Psoas muscle (tissue), 8 donors: ENCODE results near the gene UCK2. TPM values are rescaled to one million over a fixed set of nuclear protein-coding genes. Genes with fewer than 3 reads are reported as not detected.

Experiments
- ATAC-seq, 4 donors: fragments of 200-7000 bp; cut with Tn5 transposase; one replicate each; pipeline ENCODE4 v1.9.1; 2020; ENCODE audit warnings: moderate library complexity in 3 of 4, mild to moderate bottlenecking in 2 of 4
- DNase-seq, 2 donors: peaks; one replicate each; pipeline ENCODE4 v3.0.0-alpha.2; 2020
- H3K27ac ChIP-seq: fragments of 200-600 bp; one replicate; pipeline ENCODE4 v1.8.0; 2022
- H3K27me3 ChIP-seq, 3 donors: fragments of 200-600 bp in 1 of 3; one replicate each; pipeline versions ENCODE4 v1.6.1 to v1.8.0; 2013 to 2022; ENCODE audit warnings: low read length in 2 of 3, mild to moderate bottlenecking in 2 of 3, moderate library complexity in 1 of 3; ENCODE audit not compliant: insufficient read depth in 3 of 3
- H3K36me3 ChIP-seq, 2 donors: fragments of 200-600 bp in 1 of 2; one replicate each; pipeline versions ENCODE4 v1.6.1 to v1.8.0; 2013 to 2022; ENCODE audit warnings: low read depth in 1 of 2, mild to moderate bottlenecking in 1 of 2, moderate library complexity in 1 of 2; ENCODE audit not compliant: insufficient read depth in 1 of 2
- H3K4me1 ChIP-seq: fragments of 200-600 bp; one replicate; pipeline ENCODE4 v1.8.0; 2022
- H3K4me3 ChIP-seq: fragments of 200-600 bp; one replicate; pipeline ENCODE4 v1.8.0; 2022; ENCODE audit warnings: mild to moderate bottlenecking
- H3K9me3 ChIP-seq: fragments of 200-600 bp; one replicate; pipeline ENCODE4 v1.8.0; 2022
- WGBS, 3 donors: extraction: QIAGEN DNeasy Blood & Tissue Kit; methylation state at CpG; one replicate each; pipeline versions ENCODE4 v1.1.6 to v1.1.7; 2013; 5-methylcytosine and 5-hydroxymethylcytosine counted together
- intact Hi-C, 2 donors: fragments of 100-400 bp; cut with DNase I; formaldehyde crosslinking; loops; one replicate each; pipeline versions ENCODE4 v1.11.0 to v1.14.2; 2022
- polyA plus RNA-seq, 3 donors: library from polyadenylated mRNA; stranded (reverse); fragments of 200-250 nt; gene quantifications; one replicate each; pipeline ENCODE4 v1.2.3, GENCODE V29; 2013
- total RNA-seq, 4 donors: library from RNA; stranded (reverse); fragmentation: NEBNext Ultra II Directional in 2 of 4; extraction: Animal tissue kit (Norgen Biotek cat#: 25700) in 2 of 4; gene quantifications; one replicate each; pipeline versions ENCODE4 v1.2.1 to v1.2.4, GENCODE V29; 2021 to 2023
- TF ChIP-seq, protein P1 (sequence below): fragments of 200-600 bp; IDR thresholded peaks from one replicate; pipeline ENCODE4 v1.8.0; 2022; ENCODE audit warnings: antibody characterized with exemption
- donor health status: healthy with polysubstance abuse.
- donor health status: DM: no; HTN: no; CAD: no; lungs with moderate emphysema.
- donor health status: Bipolar disorder and iron deficiency.
- donor health status: healthy.
- donor health status: DM: yes; HTN: yes; CAD: no.
- donor health status: DM: no; HTN: no; CAD: no.
- donor health status: DM: no; HTN: no; CAD: no.
- donor health status: DM: yes; HTN: yes; CAD: no.

UCK2 gene
- total and polyA plus RNA-seq, 7 donors: 14.6 to 273 (median 25.1) TPM

DNA sequence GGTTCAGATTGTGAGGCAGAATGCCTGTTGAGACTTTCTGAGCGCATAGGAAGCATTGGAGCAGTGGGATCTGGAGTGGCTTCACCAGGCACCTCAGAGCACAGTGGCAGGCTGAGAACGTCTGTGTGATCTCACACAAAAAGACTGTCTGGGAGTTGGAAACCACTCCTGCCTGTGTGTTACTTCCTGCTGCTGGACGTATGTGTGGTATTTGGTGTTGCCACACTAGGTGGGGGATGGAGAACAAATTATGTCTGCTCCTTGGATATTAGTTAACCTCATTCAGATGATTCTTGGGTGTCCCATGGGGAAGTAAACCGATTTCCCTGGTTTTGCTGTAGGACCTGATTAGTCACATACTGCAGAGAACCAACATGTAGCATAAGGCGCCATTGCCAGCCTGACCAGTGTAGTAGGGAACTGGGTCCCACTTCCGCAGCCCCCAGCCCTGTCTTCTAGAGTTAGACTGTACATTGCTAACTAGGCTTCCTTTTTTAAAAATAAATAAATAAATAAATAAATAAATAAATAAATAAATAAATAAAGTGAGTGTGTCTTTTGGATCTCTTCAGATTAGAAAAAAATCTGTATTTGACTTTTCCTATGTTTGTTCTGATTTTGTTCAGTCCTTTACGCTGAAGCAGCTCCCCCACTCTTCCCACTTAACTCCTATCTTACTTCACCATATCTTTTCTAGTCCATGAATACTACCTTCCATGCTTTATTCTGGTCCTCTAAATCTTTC lies 26.9 kb downstream of the UCK2 start:
- ATAC-seq (peak; percentile 54 to 70 (median 65)), DNase-seq (no peak)
- H3K4me3 ChIP-seq: peak overlapping the region; percentile 15
- H3K9me3 ChIP-seq: no peaks in the 10 kb centered on the region
- no peaks in the 10 kb centered on the region for H3K27me3 ChIP-seq
- WGBS, 3 donors: 56 to 69% (median 62%) methylated on average over 7 of the region's 7 CpGs
- H3K27ac ChIP-seq: peak overlapping the region; percentile 90
- intact Hi-C loops: no loop called here
- TF ChIP-seq, protein P1, sequence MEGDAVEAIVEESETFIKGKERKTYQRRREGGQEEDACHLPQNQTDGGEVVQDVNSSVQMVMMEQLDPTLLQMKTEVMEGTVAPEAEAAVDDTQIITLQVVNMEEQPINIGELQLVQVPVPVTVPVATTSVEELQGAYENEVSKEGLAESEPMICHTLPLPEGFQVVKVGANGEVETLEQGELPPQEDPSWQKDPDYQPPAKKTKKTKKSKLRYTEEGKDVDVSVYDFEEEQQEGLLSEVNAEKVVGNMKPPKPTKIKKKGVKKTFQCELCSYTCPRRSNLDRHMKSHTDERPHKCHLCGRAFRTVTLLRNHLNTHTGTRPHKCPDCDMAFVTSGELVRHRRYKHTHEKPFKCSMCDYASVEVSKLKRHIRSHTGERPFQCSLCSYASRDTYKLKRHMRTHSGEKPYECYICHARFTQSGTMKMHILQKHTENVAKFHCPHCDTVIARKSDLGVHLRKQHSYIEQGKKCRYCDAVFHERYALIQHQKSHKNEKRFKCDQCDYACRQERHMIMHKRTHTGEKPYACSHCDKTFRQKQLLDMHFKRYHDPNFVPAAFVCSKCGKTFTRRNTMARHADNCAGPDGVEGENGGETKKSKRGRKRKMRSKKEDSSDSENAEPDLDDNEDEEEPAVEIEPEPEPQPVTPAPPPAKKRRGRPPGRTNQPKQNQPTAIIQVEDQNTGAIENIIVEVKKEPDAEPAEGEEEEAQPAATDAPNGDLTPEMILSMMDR: no peak
- peaks cover 72% of the 10 kb centered on the region for H3K4me1 ChIP-seq
- H3K36me3 ChIP-seq: no peaks in the 10 kb centered on the region

DNA sequence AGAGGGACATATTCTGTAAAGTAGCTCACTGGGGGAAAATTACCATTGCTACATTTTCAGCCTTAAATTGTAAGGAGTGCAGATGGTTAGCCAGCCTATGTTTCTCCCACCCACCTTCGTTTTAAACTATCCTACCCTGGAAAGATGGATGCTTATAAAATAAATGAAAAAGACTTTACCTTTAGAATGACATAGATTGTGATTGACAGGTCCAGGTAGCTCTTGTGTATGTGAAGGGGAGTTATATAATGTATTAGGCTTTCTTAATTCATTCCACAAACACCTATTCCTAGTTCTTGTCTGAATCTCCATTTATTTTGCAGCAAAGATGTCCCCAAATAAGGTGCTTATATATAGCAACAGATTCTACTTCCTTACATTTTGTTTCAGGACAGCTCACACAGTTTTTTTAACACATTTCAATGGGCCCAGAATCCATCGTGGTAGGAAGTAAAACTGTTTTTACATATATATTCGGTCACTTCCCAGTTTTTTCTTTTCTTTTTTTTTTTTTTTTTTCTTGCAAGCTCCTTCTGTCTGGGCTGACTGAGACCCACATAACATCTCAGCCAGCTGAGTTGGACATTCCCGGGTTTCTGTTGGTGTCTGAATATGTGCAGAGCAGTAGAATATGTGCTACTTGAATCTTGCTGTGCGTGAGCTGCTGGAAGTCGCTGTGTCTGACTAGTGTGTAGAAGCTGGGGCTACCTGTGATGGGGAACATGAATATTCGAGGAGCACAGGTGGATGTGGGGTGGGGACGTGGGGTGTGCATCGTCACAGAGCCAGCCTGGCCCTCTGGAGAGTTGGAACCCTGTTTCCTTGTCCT lies 27.8 kb downstream of the UCK2 start:
- H3K4me1 ChIP-seq: peaks cover 68% of the 10 kb centered on the region
- intact Hi-C loops: loop anchor here in 1 of 2 donors (5.0 kb wide), 1 partner anchor 42 kb away; no protein-coding TSS in a partner anchor

DNA sequence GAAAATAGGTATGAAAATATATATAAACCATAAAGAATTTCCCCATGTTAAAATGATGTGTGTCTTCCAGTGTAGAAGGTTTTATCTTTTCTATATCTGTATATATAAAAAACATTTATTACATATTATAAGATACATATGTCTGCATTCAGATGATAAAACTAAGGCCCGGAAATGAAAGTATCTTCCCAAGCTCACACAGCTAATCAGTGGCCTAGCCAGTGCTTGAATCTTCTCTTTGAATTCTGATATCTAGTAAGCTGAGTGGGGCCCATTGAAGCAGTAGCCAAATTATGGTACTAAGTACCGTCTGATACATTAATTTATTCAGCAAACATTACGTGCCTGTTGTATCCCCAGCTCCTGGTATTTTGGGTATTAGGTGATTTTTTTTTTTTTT lies 28.6 kb downstream of the UCK2 start:
- H3K4me1 ChIP-seq: peaks cover 66% of the 10 kb centered on the region
- no peaks in the 10 kb centered on the region for H3K9me3 ChIP-seq
- no peak for ATAC-seq
- 63 to 69% (median 69%) methylated on average over 3 of the region's 3 CpGs for WGBS, 3 donors
- no peak overlapping the region for H3K4me3 ChIP-seq
- intact Hi-C loops: loop anchor here in 1 of 2 donors (5.0 kb wide), 1 partner anchor 41 kb away; no protein-coding TSS in a partner anchor
- no peaks in the 10 kb centered on the region for H3K36me3 ChIP-seq
- no peaks in the 10 kb centered on the region for H3K27me3 ChIP-seq
- H3K27ac ChIP-seq: peak overlapping the region; percentile 90
- TF ChIP-seq, protein P1: no peak
- DNase-seq: no peak

More for the DNA sequence above, 27.8 kb downstream of the UCK2 start:
- H3K36me3 ChIP-seq: no peaks in the 10 kb centered on the region
- TF ChIP-seq, protein P1: no peak
- ATAC-seq (no peak), DNase-seq (no peak)
- peak overlapping the region; percentile 90 for H3K27ac ChIP-seq
- no peak overlapping the region for H3K4me3 ChIP-seq
- H3K9me3 ChIP-seq: no peaks in the 10 kb centered on the region
- WGBS, 3 donors: 72 to 79% (median 77%) methylated on average over 9 of the region's 9 CpGs
- no peaks in the 10 kb centered on the region for H3K27me3 ChIP-seq

DNA sequence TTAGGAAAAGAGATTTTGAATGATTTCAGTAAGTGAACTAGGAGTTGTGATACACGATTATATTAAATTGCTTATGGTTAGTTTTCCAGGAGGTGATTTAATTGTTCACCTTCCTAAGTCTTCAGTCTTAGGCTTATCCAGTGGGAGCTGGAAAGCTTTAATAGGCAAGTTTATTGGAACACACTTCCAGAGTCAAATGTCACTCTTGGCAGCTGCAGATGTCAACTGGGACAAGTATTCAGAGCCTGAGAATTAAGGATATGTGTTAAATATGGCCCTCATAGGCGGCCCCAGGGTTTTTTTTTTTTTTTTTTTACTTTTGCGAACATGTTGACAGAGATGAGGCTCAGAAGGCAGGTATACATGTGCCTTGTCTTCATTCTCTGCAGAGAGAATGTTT lies 29.2 kb downstream of the UCK2 start:
- peak; percentile 23 to 81 (median 55) for ATAC-seq
- peak overlapping the region; percentile 34 for H3K4me3 ChIP-seq
- WGBS, 3 donors: 17 to 24% (median 21%) methylated on average over 3 of the region's 3 CpGs
- no peak for DNase-seq
- peak overlapping the region; percentile 90 for H3K27ac ChIP-seq
- H3K9me3 ChIP-seq: no peaks in the 10 kb centered on the region
- H3K36me3 ChIP-seq: no peaks in the 10 kb centered on the region
- H3K27me3 ChIP-seq: no peaks in the 10 kb centered on the region
- peaks cover 66% of the 10 kb centered on the region for H3K4me1 ChIP-seq
- TF ChIP-seq, protein P1: no peak
- intact Hi-C loops: loop anchor here in 1 of 2 donors (5.0 kb wide), 1 partner anchor 41 kb away; no protein-coding TSS in a partner anchor
